SK-N-SH treated with all-trans-retinoic acid at 6 μM for 48 hours (cell line): Measurements from ENCODE around the gene PXMP2.

Experiments used
- CREB5 ChIP-seq: fragments of 250-450 bp; sonication (Bioruptor Pico); IDR thresholded peaks from 2 replicates; pipeline ENCODE4 v1.5.1; 2020; ENCODE audit warnings: low read depth, mild to moderate bottlenecking, moderate library complexity
- CSDC2 ChIP-seq: fragments of 250-450 bp; sonication (Bioruptor Pico); IDR thresholded peaks from 2 replicates; pipeline ENCODE4 v1.5.0; 2020; ENCODE audit warnings: mild to moderate bottlenecking, moderate library complexity
- ESRRG ChIP-seq: fragments of 250-450 bp; sonication (Bioruptor Pico); IDR thresholded peaks from 2 replicates; pipeline ENCODE4 v1.6.1; 2021; ENCODE audit warnings: mild to moderate bottlenecking
- OSR1 ChIP-seq: fragments of 250-450 bp; sonication (Bioruptor Pico); IDR thresholded peaks from 2 replicates; pipeline ENCODE4 v1.8.0; 2022; ENCODE audit warnings: moderate library complexity, mild to moderate bottlenecking, inconsistent platforms
- PATZ1 ChIP-seq: fragments of 250-450 bp; sonication (Bioruptor Pico); IDR thresholded peaks from 2 replicates; pipeline ENCODE4 v1.8.0; 2020; ENCODE audit warnings: mild to moderate bottlenecking, moderate library complexity, borderline replicate concordance
- POU6F1 ChIP-seq: fragments of 250-450 bp; sonication (Bioruptor Pico); IDR thresholded peaks from 2 replicates; pipeline ENCODE4 v1.8.0; 2021; ENCODE audit warnings: low read depth, mild to moderate bottlenecking, moderate library complexity, borderline replicate concordance
- RARB ChIP-seq: fragments of 250-450 bp; sonication (Bioruptor Pico); IDR thresholded peaks from 2 replicates; pipeline ENCODE4 v1.8.0; 2021; ENCODE audit warnings: mild to moderate bottlenecking, moderate library complexity
- SNAI2 ChIP-seq: fragments of 250-450 bp; sonication (Bioruptor Pico); IDR thresholded peaks from 2 replicates; pipeline ENCODE4 v1.5.0; 2020; ENCODE audit warnings: mild to moderate bottlenecking, moderate library complexity
- TOX ChIP-seq: fragments of 250-450 bp; sonication (Bioruptor Pico); IDR thresholded peaks from 2 replicates; pipeline ENCODE4 v1.8.0; 2021; ENCODE audit warnings: mild to moderate bottlenecking, moderate library complexity, borderline replicate concordance
- ZC3H10 ChIP-seq: fragments of 250-450 bp; sonication (Bioruptor Pico); IDR thresholded peaks from 2 replicates; pipeline ENCODE4 v1.5.1; 2021; ENCODE audit warnings: mild to moderate bottlenecking, moderate library complexity
- ZFP3 ChIP-seq: fragments of 250-450 bp; sonication (Bioruptor Pico); IDR thresholded peaks from 2 replicates; pipeline ENCODE4 v1.5.0; 2020; ENCODE audit warnings: mild to moderate bottlenecking, moderate library complexity
- ZNF565 ChIP-seq: fragments of 450-650 bp; formaldehyde crosslinking; conservative IDR thresholded peaks from 2 replicates; pipeline ENCODE4 v1.5.0; 2020; ENCODE audit warnings: low read depth, mild to moderate bottlenecking, moderate library complexity
- ZNF70 ChIP-seq: fragments of 450-650 bp; formaldehyde crosslinking; IDR thresholded peaks from 2 replicates; pipeline ENCODE4 v1.5.0; 2020; ENCODE audit warnings: mild to moderate bottlenecking, moderate library complexity
- ZNF8 ChIP-seq: fragments of 450-650 bp; formaldehyde crosslinking; IDR thresholded peaks from 2 replicates; pipeline ENCODE4 v1.5.0; 2020; ENCODE audit warnings: mild to moderate bottlenecking, moderate library complexity

- TF ChIP-seq ZNF8 (CRISPR knock-in tag): no peak
- no peak for TF ChIP-seq CREB5 (CRISPR knock-in tag)
- TF ChIP-seq TOX (CRISPR knock-in tag): no peak
- TF ChIP-seq PATZ1: no peak
- no peak for TF ChIP-seq ESRRG (CRISPR knock-in tag)
- no peak for TF ChIP-seq ZFP3 (CRISPR knock-in tag)
- no peak for TF ChIP-seq RARB
- TF ChIP-seq OSR1 (CRISPR knock-in tag): no peak
- no peak for TF ChIP-seq SNAI2 (CRISPR knock-in tag)
- no peak for TF ChIP-seq ZC3H10 (CRISPR knock-in tag)
- TF ChIP-seq ZNF565 (CRISPR knock-in tag): no peak
- TF ChIP-seq ZNF70: no peak
- no peak for TF ChIP-seq CSDC2 (CRISPR knock-in tag)
- TF ChIP-seq POU6F1 (CRISPR knock-in tag): no peak
Measured at GRCh38 chr12:132661972-132662371, 25.4 kb upstream of the PXMP2 start.
